Spinal cord (tissue), 10 donors: Measurements from ENCODE around the gene SLC1A4. TPM values are rescaled to one million over a fixed set of nuclear protein-coding genes. Genes with fewer than 3 reads are reported as not detected.
"Not testable (repeated sequence)": the region's sequence is repeated elsewhere in the genome, so short reads cannot be mapped to it uniquely, and the experiment has no call there.

Experiments
- DNase-seq, 6 donors: peaks; one replicate each; pipeline versions ENCODE4 v3.0.0 to v3.0.0-alpha.2; 2013 to 2015; ENCODE audit warnings: low spot score in 6 of 6, low read depth in 4 of 6
- H3K27ac ChIP-seq: one replicate; pipeline ENCODE4 v1.5.1; 2013; ENCODE audit warnings: low read depth, low read length, control low read depth
- H3K27me3 ChIP-seq: one replicate; pipeline ENCODE4 v1.6.1; 2013; ENCODE audit warnings: low read length; ENCODE audit not compliant: control insufficient read depth, insufficient read depth
- H3K36me3 ChIP-seq: one replicate; pipeline ENCODE4 v1.6.1; 2013; ENCODE audit warnings: low read length; ENCODE audit not compliant: control insufficient read depth, insufficient read depth
- H3K4me1 ChIP-seq: one replicate; pipeline ENCODE4 v1.6.1; 2013; ENCODE audit warnings: low read length; ENCODE audit not compliant: control insufficient read depth, insufficient read depth
- H3K4me3 ChIP-seq: one replicate; pipeline ENCODE4 v1.5.1; 2013; ENCODE audit warnings: low read depth, low read length, control low read depth
- H3K9me3 ChIP-seq: one replicate; pipeline ENCODE4 v1.6.1; 2013; ENCODE audit warnings: low read length; ENCODE audit not compliant: control insufficient read depth, insufficient read depth
- WGBS: methylation state at CpG from one replicate; pipeline ENCODE4 v1.1.5; 2013; ENCODE audit warnings: missing lambda C conversion rate; ENCODE audit not compliant: insufficient coverage; 5-methylcytosine and 5-hydroxymethylcytosine counted together
- polyA plus RNA-seq, 2 donors: library from polyadenylated mRNA; unstranded; fragments of 120-200 nt; gene quantifications; one replicate each; pipeline ENCODE4 v1.2.1, GENCODE V29; 2013; ENCODE audit not compliant: insufficient read length in 2 of 2
- total RNA-seq, 2 donors: library from RNA; depleted of rRNA in 1 of 2; stranded (reverse); fragments of 120-200 nt in 1 of 2; fragments of >200 nt in 1 of 2; gene quantifications; one replicate each; pipeline versions ENCODE4 v1.2.3 to v1.2.4, GENCODE V29; 2013 to 2014
- donor health status: healthy.

The SLC1A4 gene
- total and polyA plus RNA-seq, 4 donors: 35.3 to 92.7 (median 65.4) TPM

DNA sequence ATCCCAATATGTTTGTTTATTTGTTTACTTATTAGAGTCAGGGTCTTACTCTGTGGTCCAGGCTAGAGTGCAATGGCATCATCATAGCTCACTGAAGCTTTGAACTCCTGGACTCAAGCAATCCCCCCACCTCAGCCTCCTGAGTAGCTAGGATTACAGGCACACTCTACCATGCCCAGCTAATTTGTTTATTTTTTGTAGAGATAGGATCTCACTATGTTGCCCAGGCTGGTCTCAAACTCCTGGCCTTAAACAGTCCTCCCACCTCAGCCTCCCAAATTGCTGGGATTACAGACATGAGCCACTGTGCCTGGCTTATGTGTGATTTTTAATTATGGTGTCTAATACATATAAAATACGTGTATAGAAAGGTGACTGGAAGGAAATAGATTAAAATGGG is 31.1 kb downstream of the SLC1A4 start:
- not testable (repeated sequence) for H3K9me3 ChIP-seq, H3K4me1 ChIP-seq, DNase-seq, H3K27ac ChIP-seq, H3K27me3 ChIP-seq, H3K4me3 ChIP-seq
- peaks cover 45% of the 10 kb centered on the region for H3K36me3 ChIP-seq
- 100% methylated on average over 1 of the region's 1 CpG for WGBS

DNA sequence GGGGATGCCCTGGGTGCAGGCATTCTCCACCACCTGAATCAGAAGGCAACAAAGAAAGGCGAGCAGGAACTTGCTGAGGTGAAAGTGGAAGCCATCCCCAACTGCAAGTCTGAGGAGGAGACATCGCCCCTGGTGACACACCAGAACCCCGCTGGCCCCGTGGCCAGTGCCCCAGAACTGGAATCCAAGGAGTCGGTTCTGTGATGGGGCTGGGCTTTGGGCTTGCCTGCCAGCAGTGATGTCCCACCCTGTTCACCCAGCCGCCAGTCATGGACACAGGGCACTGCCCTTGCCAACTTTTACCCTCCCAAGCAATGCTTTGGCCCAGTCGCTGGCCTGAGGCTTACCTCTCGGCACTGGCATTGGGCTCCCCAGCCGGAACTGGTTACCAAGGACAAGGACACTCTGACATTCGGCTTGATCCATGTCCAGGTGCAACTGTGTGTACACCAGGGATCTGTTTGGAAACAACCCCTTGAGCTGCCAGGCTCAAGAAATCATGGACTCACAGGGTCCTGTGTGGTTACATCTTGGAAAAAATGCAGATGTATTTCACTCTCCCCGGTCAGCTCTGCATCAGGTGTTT is 31.8 kb downstream of the SLC1A4 start:
- Histone ChIP-seq H3K4me3 (no peak overlapping the region), H3K27me3 (no peaks in the 10 kb centered on the region), H3K36me3 (peaks cover 45% of the 10 kb centered on the region), H3K4me1 (peaks cover 8% of the 10 kb centered on the region), H3K27ac (no peak overlapping the region), H3K9me3 (no peaks in the 10 kb centered on the region)
- 90% methylated on average over 11 of the region's 11 CpGs for WGBS
- DNase-seq: no peak

DNA sequence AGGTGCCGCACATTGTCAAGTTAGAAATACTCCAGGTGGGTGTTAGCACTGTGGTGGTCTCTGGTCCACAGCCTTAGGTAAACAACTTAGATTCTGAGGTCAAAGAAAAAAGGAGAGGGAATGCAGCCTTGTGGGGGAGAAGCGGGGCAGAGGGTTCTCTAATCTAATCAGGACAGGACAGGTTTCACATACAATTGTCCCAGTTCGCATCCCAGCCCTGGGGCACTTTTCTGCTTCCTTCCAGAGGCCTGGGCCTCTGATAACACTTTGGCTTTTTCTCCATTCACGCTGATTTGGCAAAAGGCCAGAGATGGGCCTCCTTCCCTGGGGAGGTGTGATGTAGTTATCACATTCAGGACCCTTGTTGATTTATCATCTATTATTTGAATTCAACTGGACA is 32.5 kb downstream of the SLC1A4 start:
- no peaks in the 10 kb centered on the region for H3K27me3 ChIP-seq
- H3K4me1 ChIP-seq: peaks cover 2% of the 10 kb centered on the region
- 75% methylated on average over 3 of the region's 4 CpGs for WGBS
- DNase-seq: no peak
- no peak overlapping the region for H3K27ac ChIP-seq
- peaks cover 39% of the 10 kb centered on the region for H3K36me3 ChIP-seq
- H3K9me3 ChIP-seq: no peaks in the 10 kb centered on the region
- H3K4me3 ChIP-seq: no peak overlapping the region

DNA sequence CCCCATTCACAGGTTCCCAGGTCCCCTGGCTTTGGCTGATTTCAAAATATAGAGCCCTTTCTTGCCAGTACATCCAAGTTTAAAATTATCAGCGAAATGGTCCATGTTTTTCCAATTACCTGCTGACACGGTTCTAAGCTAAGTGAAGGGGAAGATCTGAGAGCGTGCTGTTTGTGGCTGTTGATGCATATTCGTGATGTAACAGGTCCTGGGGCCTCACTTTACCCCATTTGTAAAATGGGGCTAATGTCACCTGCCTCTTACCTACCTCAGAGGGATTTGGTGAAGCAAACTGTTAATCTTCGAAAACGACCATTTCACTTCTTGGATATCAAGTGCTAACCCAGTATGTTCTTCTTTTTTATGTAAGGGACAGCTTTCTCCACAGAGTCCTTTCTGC is 33.0 kb downstream of the SLC1A4 start:
- Histone ChIP-seq H3K27ac (no peak overlapping the region), H3K36me3 (peaks cover 39% of the 10 kb centered on the region)
- no CpG with 5 or more reads among the region's 6 CpGs for WGBS

DNA sequence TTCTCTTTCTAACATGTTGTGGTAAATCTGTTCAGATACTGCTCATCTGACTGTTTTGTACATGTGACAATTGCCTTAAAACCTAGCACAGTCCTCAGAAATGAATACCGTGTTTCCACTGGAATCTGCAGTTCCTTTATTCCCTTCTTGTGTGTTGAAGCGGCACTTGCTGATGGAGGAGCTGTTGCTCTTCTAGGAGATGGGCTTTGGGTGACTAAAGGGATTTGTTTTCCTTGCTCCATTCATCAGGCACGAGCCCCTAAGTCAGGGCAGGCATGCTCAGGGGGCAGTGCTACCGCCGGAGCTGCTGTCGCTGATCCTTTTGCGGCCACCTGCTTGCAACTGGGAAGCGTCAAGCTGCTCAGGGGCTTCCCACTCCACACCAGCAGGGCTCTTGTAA is 34.5 kb downstream of the SLC1A4 start:
- WGBS: 86% methylated on average over 7 of the region's 8 CpGs
- Histone ChIP-seq H3K9me3 (no peaks in the 10 kb centered on the region), H3K4me1 (peaks cover 4% of the 10 kb centered on the region), H3K4me3 (no peak overlapping the region), H3K36me3 (peaks cover 29% of the 10 kb centered on the region), H3K27me3 (no peaks in the 10 kb centered on the region), H3K27ac (no peak overlapping the region)
- no peak for DNase-seq

More for the DNA sequence above, 33.0 kb downstream of the SLC1A4 start:
- H3K9me3 ChIP-seq: no peaks in the 10 kb centered on the region
- H3K27me3 ChIP-seq: no peaks in the 10 kb centered on the region
- peaks cover 4% of the 10 kb centered on the region for H3K4me1 ChIP-seq
- no peak overlapping the region for H3K4me3 ChIP-seq
- DNase-seq: no peak

DNA sequence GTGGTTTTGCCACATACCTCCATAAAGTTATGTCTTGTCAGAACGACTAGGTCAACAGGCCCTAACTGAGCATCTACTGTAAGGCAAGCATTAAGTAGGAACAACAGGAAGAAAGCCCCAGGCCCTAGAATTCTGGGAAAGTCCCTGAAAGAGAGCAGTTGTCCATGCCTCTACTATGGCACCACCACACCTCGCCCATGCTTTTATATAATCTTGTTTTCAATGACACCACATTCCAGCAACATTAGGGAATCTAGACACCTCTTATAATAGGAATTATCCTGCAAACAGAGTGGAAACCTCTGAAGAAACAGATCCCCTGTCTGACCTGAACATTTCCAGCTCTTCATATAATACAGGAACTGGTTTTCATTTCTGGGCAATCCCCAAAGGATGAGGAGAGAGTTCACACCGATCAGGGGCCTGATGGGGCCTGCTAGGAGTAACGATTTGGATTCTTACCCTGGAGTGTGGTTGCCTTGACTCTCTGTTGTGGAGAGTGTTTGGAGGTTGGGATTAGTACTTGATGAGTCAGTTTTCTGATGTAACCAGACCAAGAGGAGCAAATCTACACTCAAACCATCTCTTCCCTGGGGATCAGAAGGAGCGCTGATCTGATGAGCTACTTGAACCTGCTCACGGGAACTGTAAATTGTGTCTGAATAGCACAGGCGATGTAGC is 35.1 kb downstream of the SLC1A4 start:
- Histone ChIP-seq H3K4me3 (no peak overlapping the region), H3K4me1 (peaks cover 4% of the 10 kb centered on the region), H3K27me3 (no peaks in the 10 kb centered on the region), H3K27ac (no peak overlapping the region), H3K36me3 (peaks cover 23% of the 10 kb centered on the region), H3K9me3 (no peaks in the 10 kb centered on the region)
- no peak for DNase-seq
- WGBS: 88% methylated on average over 7 of the region's 7 CpGs

DNA sequence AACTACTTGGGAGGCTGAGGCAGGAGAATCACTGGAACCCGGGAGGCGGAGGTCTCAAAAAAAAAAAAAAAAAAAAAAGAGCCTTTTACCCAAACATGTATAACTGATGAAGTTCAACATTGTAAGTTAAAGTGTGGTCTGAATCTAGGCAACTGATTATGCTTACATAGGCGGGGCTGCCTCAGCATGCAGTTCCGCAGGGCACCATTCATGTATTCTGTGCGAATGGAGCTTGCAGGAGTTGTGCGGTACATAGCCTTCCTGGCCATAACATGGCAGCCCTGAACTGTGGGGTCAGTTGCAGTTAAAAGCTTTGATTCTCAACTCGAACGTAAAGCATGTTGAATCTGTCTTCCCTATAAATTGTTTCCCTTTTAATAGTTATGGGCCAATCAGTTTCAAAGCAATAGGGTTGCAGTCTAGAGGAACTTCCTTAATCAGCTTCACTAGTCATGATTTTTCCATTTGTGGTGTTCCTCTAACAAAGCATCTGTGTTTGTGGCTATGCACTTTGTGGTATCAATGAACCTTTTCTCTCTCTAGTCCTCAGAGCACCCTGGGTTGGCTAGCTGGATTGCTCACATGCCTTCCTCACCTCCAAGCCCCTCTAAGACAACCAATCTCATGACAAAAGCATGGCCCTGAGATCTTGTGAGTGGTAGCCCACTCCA is 36.4 kb downstream of the SLC1A4 start:
- Histone ChIP-seq H3K27me3 (no peaks in the 10 kb centered on the region), H3K36me3 (peaks cover 14% of the 10 kb centered on the region), H3K4me3 (no peak overlapping the region), H3K9me3 (no peaks in the 10 kb centered on the region), H3K27ac (no peak overlapping the region), H3K4me1 (peaks cover 6% of the 10 kb centered on the region)
- no peak for DNase-seq
- WGBS: 86% methylated on average over 4 of the region's 8 CpGs

DNA sequence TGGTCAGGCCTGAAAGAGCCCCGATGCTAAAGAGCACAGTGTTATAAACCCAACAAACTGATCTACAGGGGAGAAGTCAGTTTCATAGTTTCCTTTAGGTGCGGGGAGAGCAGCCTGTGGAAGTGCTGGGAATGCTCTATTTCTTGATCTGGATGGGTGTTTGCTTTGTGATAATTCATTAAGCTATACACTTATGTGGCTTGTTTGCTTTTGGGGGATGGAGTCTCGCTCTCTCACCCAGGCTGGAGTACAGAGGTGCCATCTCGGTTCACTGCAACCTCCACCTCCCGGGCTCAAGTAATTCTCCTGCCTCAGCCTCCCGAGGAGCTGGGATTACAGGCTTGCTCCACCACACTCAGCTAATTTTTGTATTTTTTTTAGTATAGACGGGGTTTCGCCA is 37.0 kb downstream of the SLC1A4 start:
- H3K36me3 ChIP-seq: peaks cover 8% of the 10 kb centered on the region
- H3K27me3 ChIP-seq: no peaks in the 10 kb centered on the region
- H3K4me1 ChIP-seq: peaks cover 6% of the 10 kb centered on the region
- WGBS: no CpG with 5 or more reads among the region's 8 CpGs
- no peak overlapping the region for H3K27ac ChIP-seq
- H3K9me3 ChIP-seq: no peaks in the 10 kb centered on the region
- DNase-seq: no peak
- H3K4me3 ChIP-seq: no peak overlapping the region

DNA sequence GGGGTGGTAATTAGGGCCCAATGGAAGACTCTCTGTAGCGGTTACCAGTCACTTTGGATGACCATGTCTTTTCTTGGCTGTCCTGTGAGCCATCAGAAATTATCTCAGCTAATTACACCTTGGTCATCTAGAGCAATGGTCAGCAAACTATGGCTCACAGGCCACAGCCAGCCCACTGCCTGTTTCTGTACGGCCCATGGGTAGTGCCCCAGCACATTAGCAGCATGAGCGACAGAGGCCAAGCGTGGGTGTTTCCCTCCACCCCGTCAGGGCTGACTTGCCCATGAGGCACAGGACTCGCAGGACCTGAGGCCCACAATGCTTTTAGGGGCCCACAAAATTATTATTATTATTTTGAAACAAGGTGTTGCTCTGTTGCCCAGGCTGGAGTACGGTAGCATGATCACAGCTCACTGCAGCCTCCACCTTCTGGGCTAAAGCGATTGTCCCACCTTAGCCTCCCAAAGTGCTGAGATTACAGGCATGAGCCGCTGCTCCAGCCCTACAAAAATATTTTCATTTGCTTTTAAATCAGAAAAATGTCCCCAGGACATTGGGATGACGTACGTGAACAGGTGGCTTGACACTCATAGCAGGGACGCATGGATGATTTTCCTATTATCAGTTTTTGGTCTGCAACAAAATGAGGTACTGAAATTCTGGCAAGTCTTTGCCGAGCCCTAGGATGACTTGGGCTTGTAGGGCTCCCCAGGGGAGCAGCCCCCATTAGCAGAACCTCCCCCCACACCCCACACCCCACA is 37.7 kb downstream of the SLC1A4 start:
- WGBS: 93% methylated on average over 10 of the region's 13 CpGs
- peaks cover 2% of the 10 kb centered on the region for H3K36me3 ChIP-seq
- H3K9me3 ChIP-seq: no peaks in the 10 kb centered on the region
- H3K4me1 ChIP-seq: peaks cover 11% of the 10 kb centered on the region
- H3K4me3 ChIP-seq: no peak overlapping the region
- no peak for DNase-seq
- no peak overlapping the region for H3K27ac ChIP-seq
- no peaks in the 10 kb centered on the region for H3K27me3 ChIP-seq
